H1 (cell line): ENCODE data around the gene ATG7. TPM values are rescaled to one million over a fixed set of nuclear protein-coding genes. Genes with fewer than 3 reads are reported as not detected.

Experiments used
- BRCA1 ChIP-seq: IDR thresholded peaks from 2 replicates; pipeline ENCODE4 v1.6.1; 2012; ENCODE audit warnings: low read depth, low read length, improper control_type of control experiment
- CREB1 ChIP-seq: IDR thresholded peaks from 2 replicates; pipeline ENCODE4 v1.6.1; 2012; ENCODE audit warnings: inconsistent platforms
- HDAC6 ChIP-seq: IDR thresholded peaks from one replicate; pipeline ENCODE4 v1.7.1; 2012; ENCODE audit warnings: low read depth, mild to moderate bottlenecking, inconsistent platforms, low read length, moderate library complexity
- KDM5A ChIP-seq: fragments of 200-600 bp; IDR thresholded peaks from 2 replicates; pipeline ENCODE4 v1.7.1; 2012; ENCODE audit warnings: mild to moderate bottlenecking, low read length, inconsistent platforms, mixed read lengths
- SP2 ChIP-seq: IDR thresholded peaks from 2 replicates; pipeline ENCODE4 v1.6.1; 2012; ENCODE audit warnings: mild to moderate bottlenecking, low read length, inconsistent platforms
- YY1 ChIP-seq: IDR thresholded peaks from 2 replicates; pipeline ENCODE4 v1.6.1; 2011; ENCODE audit warnings: low read depth, mild to moderate bottlenecking, low read length
- polyA plus RNA-seq, 7 experiments: library from polyadenylated mRNA; depleted of rRNA in 3 of 7; stranded (reverse) in 5 of 7; unstranded in 2 of 7; fragments of >200 nt in 5 of 7; fragments of 200-250 nt in 2 of 7; gene quantifications; 1 replicate in 5 of 7; 2 replicates in 1 of 7; 4 replicates in 1 of 7; pipeline versions ENCODE4 v1.2.1 to v1.2.3, GENCODE V29; 2011 to 2013; ENCODE audit warnings: missing spikeins in 2 of 7, mixed read lengths in 2 of 7
- total RNA-seq: library from RNA; stranded (reverse); fragmentation: NEBNext Ultra II Directional; extraction: Animal tissue kit (Norgen Biotek cat#: 25700); gene quantifications from 2 replicates; pipeline ENCODE4 v1.2.1, GENCODE V29; 2021
- TF ChIP-seq, protein P1 (sequence below): IDR thresholded peaks from 2 replicates; pipeline ENCODE4 v1.6.1; 2011; ENCODE audit warnings: low read length, improper control_type of control experiment

ATG7 gene
- total and polyA plus RNA-seq, 2 of the 8 experiments (the other 6 are each of a cell fraction or from before 2014, with no cell fraction given), result 15.0 to 19.1 TPM

DNA sequence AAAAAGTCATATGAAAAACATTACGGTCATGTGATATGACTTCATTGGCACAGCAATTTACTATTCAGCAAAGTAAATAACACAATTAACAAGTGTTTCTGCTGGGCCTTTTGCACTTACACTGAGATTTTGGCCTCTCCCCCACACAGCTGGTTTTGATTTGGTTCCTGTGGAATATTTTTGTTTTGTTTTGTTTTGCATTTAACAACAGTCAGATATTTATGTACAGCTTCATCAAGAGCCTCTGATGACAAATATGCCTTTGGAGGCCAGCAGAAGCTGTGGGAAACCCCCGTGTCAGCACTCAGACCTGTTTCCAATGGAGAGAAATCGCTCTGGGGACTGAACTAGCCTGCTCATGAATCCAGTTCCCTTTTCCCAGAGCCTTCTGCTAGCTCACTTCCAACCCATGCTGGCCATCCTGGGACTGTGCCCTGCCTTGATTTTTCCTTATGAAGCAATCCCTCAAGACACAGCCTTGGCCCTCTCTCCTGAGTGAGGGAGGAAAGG is 161.9 kb downstream of the ATG7 start (continued):
- TF ChIP-seq SP2, result no peak
- TF ChIP-seq CREB1, result no peak
- TF ChIP-seq KDM5A, result no peak
- no peak for TF ChIP-seq HDAC6
- TF ChIP-seq, protein P1, sequence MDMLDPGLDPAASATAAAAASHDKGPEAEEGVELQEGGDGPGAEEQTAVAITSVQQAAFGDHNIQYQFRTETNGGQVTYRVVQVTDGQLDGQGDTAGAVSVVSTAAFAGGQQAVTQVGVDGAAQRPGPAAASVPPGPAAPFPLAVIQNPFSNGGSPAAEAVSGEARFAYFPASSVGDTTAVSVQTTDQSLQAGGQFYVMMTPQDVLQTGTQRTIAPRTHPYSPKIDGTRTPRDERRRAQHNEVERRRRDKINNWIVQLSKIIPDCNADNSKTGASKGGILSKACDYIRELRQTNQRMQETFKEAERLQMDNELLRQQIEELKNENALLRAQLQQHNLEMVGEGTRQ, result no peak
- no peak for TF ChIP-seq BRCA1
- no peak for TF ChIP-seq YY1
